ENCODE data around the gene NEDD4L. TPM values are rescaled to one million over a fixed set of nuclear protein-coding genes. Genes with fewer than 3 reads are reported as not detected.

Gene NEDD4L
- total RNA-seq, 1 donor from 2014 or later = 5.1 TPM

DNA sequence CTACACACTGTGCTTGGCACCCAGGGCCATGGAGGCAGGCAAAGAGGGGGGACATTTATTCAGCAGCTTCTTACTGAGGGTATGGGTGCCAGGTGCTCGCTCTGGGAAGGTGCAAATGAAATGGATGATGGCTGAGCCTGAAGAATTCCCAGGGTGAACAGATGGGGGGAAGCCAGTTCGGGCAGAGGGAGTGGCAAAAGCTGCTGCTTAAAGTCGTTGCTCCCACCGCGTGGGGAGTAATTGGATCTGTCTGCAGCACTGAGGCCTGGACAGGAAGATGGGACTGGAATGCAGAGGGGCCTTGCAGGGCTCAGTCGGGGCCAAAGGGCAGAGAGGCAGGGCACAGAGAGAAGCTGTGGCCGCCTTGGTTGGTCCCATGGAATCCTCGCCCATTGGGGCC, 51.2 kb downstream of the NEDD4L start:
- DNase-seq (ENCODE audit: low spot score) = no peak
- H3K9me3 Mint-ChIP-seq = no peaks in the 10 kb centered on the region
- H3K27ac Mint-ChIP-seq = no peak overlapping the region
- no peak overlapping the region for H3K4me3 Mint-ChIP-seq (ENCODE audit: low read depth)
- no peaks in the 10 kb centered on the region for H3K27me3 Mint-ChIP-seq (ENCODE audit: low read depth)
- intact Hi-C loops (cut with micrococcal nuclease) = no loop called here
- no peaks in the 10 kb centered on the region for H3K4me1 Mint-ChIP-seq (ENCODE audit: low read depth)
- H3K36me3 Mint-ChIP-seq (ENCODE audit: low read depth) = no peaks in the 10 kb centered on the region

GRCh38 chr18:58095655-58096054, 51.6 kb downstream of the NEDD4L start:
- no peak overlapping the region for H3K4me3 Mint-ChIP-seq (ENCODE audit: low read depth)
- intact Hi-C loops (cut with micrococcal nuclease) = no loop called here
- H3K27ac Mint-ChIP-seq = no peak overlapping the region
- no peaks in the 10 kb centered on the region for H3K27me3 Mint-ChIP-seq (ENCODE audit: low read depth)
- no peaks in the 10 kb centered on the region for H3K4me1 Mint-ChIP-seq (ENCODE audit: low read depth)
- H3K36me3 Mint-ChIP-seq (ENCODE audit: low read depth) = no peaks in the 10 kb centered on the region
- DNase-seq (ENCODE audit: low spot score) = no peak
- no peaks in the 10 kb centered on the region for H3K9me3 Mint-ChIP-seq

- DNase-seq (ENCODE audit: low spot score) = no peak
- no peak overlapping the region for H3K27ac Mint-ChIP-seq
- intact Hi-C loops (cut with micrococcal nuclease) = no loop called here
- H3K36me3 Mint-ChIP-seq (ENCODE audit: low read depth) = no peaks in the 10 kb centered on the region
- H3K4me3 Mint-ChIP-seq (ENCODE audit: low read depth) = no peak overlapping the region
- H3K9me3 Mint-ChIP-seq = no peaks in the 10 kb centered on the region
- no peaks in the 10 kb centered on the region for H3K27me3 Mint-ChIP-seq (ENCODE audit: low read depth)
- H3K4me1 Mint-ChIP-seq (ENCODE audit: low read depth) = no peaks in the 10 kb centered on the region
These were observed 52.6 kb downstream of the NEDD4L start for GRCh38 chr18:58096658-58097057.

DNA sequence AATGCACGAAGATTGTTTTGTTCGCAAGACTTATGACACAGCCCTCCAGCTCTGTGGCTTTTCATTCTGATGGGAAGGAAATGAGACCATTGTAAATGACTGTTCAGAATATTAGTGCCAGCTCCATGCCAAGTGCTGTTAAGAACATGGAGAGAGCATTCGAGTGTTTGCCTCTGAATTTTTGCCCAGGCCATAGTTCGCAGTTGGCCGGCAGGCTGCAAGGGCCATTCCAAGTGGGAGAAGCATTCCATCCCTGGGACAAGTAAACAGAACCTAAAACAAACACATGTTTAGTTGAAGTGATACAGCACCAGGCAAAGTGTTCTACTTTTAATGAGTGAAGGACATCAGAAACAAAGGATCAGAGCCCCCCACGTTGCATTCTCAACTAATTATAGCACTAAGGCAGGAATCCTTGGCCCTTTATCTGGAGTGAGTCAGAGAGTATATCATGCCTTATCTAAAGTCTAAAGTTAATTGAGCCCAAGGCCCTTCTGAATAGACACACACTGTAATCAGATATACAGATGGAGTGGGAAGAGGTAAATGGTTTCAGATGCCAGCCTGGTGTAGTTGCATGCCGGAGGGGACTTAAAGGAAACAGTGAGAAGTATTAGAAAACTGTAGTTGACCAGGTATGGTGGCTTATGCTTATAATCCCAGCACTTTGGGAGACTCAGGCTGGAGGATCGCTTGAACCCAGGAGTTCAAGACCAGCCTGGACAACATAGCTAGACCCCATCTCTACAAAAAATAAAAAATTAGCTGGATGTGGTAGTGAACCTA, 53.3 kb downstream of the NEDD4L start:
- intact Hi-C loops (cut with micrococcal nuclease) = no loop called here
- Mint-ChIP-seq H3K27ac (no peak overlapping the region), H3K36me3 (ENCODE audit: low read depth) (no peaks in the 10 kb centered on the region), H3K4me3 (ENCODE audit: low read depth) (no peak overlapping the region), H3K27me3 (ENCODE audit: low read depth) (no peaks in the 10 kb centered on the region), H3K9me3 (no peaks in the 10 kb centered on the region), H3K4me1 (ENCODE audit: low read depth) (no peaks in the 10 kb centered on the region)
- DNase-seq (ENCODE audit: low spot score) = no peak

DNA sequence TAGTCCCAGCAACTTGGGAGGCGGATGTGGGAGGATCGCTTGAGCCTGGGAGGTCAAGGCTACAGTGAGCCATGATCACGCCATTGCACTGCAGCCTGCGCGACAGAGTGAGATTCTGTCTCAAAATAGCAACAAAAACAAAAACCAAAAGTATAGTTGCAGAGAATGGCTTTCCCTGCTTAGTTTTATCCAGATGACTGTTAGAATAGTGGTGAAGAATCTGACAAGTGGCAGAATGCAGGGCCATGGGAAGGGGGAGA, 53.8 kb downstream of the NEDD4L start:
- Mint-ChIP-seq H3K4me3 (ENCODE audit: low read depth) (no peak overlapping the region), H3K4me1 (ENCODE audit: low read depth) (no peaks in the 10 kb centered on the region), H3K36me3 (ENCODE audit: low read depth) (no peaks in the 10 kb centered on the region), H3K27ac (no peak overlapping the region), H3K9me3 (no peaks in the 10 kb centered on the region), H3K27me3 (ENCODE audit: low read depth) (no peaks in the 10 kb centered on the region)
- DNase-seq (ENCODE audit: low spot score) = no peak
- intact Hi-C loops (cut with micrococcal nuclease) = no loop called here

DNA sequence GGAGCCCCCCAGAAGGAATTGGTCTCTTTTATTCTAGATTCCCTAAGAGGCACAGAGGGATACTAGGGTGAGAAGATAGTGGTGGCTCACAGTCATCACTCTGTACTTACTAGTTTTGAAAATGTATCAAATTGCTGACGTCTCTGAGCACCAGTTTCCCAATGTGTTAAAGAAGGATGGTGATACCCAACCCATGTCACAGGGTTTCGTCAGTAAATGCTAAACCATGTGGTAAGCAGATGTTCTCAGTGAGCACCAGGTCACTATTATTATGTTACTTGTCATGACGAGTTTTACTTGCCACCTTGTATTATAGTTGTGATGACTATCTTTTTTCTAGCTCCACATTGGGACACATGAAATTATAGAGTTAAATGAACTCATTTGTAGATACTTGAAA, 54.7 kb downstream of the NEDD4L start:
- no peak overlapping the region for H3K27ac Mint-ChIP-seq
- intact Hi-C loops (cut with micrococcal nuclease) = no loop called here
- H3K9me3 Mint-ChIP-seq = no peaks in the 10 kb centered on the region
- no peak overlapping the region for H3K4me3 Mint-ChIP-seq (ENCODE audit: low read depth)
- H3K4me1 Mint-ChIP-seq (ENCODE audit: low read depth) = no peaks in the 10 kb centered on the region
- no peaks in the 10 kb centered on the region for H3K36me3 Mint-ChIP-seq (ENCODE audit: low read depth)
- peaks cover 3% of the 10 kb centered on the region for H3K27me3 Mint-ChIP-seq (ENCODE audit: low read depth)
- DNase-seq (ENCODE audit: low spot score) = no peak

GRCh38 chr18:58100154-58100553, 56.1 kb downstream of the NEDD4L start:
- H3K27me3 Mint-ChIP-seq (ENCODE audit: low read depth) = peaks cover 3% of the 10 kb centered on the region
- no peak overlapping the region for H3K4me3 Mint-ChIP-seq (ENCODE audit: low read depth)
- intact Hi-C loops (cut with micrococcal nuclease) = no loop called here
- H3K36me3 Mint-ChIP-seq (ENCODE audit: low read depth) = no peaks in the 10 kb centered on the region
- H3K4me1 Mint-ChIP-seq (ENCODE audit: low read depth) = no peaks in the 10 kb centered on the region
- H3K9me3 Mint-ChIP-seq = no peaks in the 10 kb centered on the region
- no peak for DNase-seq (ENCODE audit: low spot score)
- no peak overlapping the region for H3K27ac Mint-ChIP-seq

GRCh38 chr18:58101291-58101794, 57.3 kb downstream of the NEDD4L start:
- Mint-ChIP-seq H3K27me3 (ENCODE audit: low read depth) (peaks cover 3% of the 10 kb centered on the region), H3K4me1 (ENCODE audit: low read depth) (no peaks in the 10 kb centered on the region), H3K36me3 (ENCODE audit: low read depth) (no peaks in the 10 kb centered on the region), H3K9me3 (no peaks in the 10 kb centered on the region), H3K4me3 (ENCODE audit: low read depth) (no peak overlapping the region), H3K27ac (no peak overlapping the region)
- intact Hi-C loops (cut with micrococcal nuclease) = no loop called here
- no peak for DNase-seq (ENCODE audit: low spot score)

DNA sequence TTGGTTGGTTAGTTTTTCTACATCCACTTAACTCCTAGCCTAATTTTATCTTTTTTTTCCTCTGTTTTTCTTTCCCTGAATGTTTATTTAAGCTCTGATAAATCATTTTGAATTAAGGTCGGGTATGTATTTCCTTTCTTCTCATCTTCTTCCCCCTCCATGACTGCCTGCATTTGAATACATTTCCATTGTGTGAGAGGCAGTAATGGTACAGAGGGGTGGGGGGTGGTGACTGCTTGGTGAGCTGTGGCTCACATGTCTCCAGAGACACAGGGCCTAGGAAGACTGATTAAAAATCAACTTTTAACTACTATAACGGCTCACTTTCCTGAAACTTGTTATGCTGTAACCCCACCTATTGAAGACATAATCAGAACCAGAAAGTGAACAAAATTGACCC, 58.0 kb downstream of the NEDD4L start:
- Mint-ChIP-seq H3K4me1 (ENCODE audit: low read depth) (no peaks in the 10 kb centered on the region), H3K9me3 (no peaks in the 10 kb centered on the region), H3K27me3 (ENCODE audit: low read depth) (peaks cover 4% of the 10 kb centered on the region), H3K4me3 (ENCODE audit: low read depth) (no peak overlapping the region), H3K36me3 (ENCODE audit: low read depth) (no peaks in the 10 kb centered on the region), H3K27ac (no peak overlapping the region)
- intact Hi-C loops (cut with micrococcal nuclease) = no loop called here
- DNase-seq (ENCODE audit: low spot score) = no peak

GRCh38 chr18:58102875-58103274, 58.8 kb downstream of the NEDD4L start:
- DNase-seq (ENCODE audit: low spot score) = no peak
- no peaks in the 10 kb centered on the region for H3K36me3 Mint-ChIP-seq (ENCODE audit: low read depth)
- peaks cover 6% of the 10 kb centered on the region for H3K27me3 Mint-ChIP-seq (ENCODE audit: low read depth)
- intact Hi-C loops (cut with micrococcal nuclease) = no loop called here
- no peak overlapping the region for H3K27ac Mint-ChIP-seq
- no peaks in the 10 kb centered on the region for H3K4me1 Mint-ChIP-seq (ENCODE audit: low read depth)
- no peak overlapping the region for H3K4me3 Mint-ChIP-seq (ENCODE audit: low read depth)
- H3K9me3 Mint-ChIP-seq = no peaks in the 10 kb centered on the region

DNA sequence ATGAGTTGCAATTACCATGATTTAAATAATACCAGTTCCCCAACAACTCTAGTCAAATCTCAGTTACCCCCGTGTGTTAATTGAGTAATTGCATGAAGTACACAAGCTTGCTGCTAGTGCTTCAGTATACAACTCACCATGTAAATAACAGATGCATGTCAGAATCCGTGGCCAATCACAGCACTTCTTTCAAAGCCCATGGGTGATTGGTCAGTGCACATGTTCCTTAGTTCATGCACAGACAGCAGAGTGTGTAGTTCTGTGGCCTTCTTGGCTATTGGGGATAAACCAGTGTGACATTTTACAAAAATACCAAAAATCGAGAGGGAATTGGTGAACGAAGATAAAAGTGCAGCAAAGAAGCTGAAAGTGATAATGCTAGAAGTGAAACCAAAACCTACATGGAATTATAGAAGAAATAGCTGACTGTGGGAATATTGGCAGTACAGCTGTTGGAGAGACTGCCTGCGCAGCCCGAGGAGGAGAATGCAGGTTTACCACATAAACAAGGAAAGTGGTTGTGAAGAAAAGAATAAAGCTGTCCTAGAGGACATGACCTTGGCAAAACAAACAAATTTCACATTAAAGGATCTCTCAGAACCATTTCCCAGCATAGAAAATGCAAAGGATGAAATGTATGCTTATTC, 59.4 kb downstream of the NEDD4L start:
- DNase-seq (ENCODE audit: low spot score) = no peak
- Mint-ChIP-seq H3K36me3 (ENCODE audit: low read depth) (no peaks in the 10 kb centered on the region), H3K4me1 (ENCODE audit: low read depth) (no peaks in the 10 kb centered on the region), H3K4me3 (ENCODE audit: low read depth) (no peak overlapping the region), H3K27me3 (ENCODE audit: low read depth) (peaks cover 6% of the 10 kb centered on the region), H3K9me3 (no peaks in the 10 kb centered on the region), H3K27ac (no peak overlapping the region)
- intact Hi-C loops (cut with micrococcal nuclease) = no loop called here

DNA sequence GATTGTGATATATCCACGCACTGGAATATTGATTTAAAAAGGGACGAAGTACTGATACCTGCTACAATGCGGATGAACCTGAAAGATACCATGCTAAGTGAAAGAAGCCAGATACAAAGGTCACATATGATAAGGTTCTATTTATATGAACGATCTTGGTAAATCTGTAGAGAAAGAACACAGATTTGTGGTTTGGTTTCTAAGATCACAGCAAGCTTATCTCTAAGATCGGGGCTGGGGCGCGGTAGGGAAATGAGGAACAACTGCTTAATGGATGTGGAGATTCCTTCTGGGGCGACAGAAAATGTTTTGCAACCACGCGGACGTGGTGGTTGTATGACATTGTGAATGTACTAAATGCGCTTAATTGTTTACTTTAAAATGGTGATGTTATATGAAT, 60.1 kb downstream of the NEDD4L start:
- H3K27me3 Mint-ChIP-seq (ENCODE audit: low read depth) = peaks cover 6% of the 10 kb centered on the region
- DNase-seq (ENCODE audit: low spot score) = no peak
- no peaks in the 10 kb centered on the region for H3K9me3 Mint-ChIP-seq
- intact Hi-C loops (cut with micrococcal nuclease) = no loop called here
- H3K27ac Mint-ChIP-seq = no peak overlapping the region
- no peaks in the 10 kb centered on the region for H3K36me3 Mint-ChIP-seq (ENCODE audit: low read depth)
- no peaks in the 10 kb centered on the region for H3K4me1 Mint-ChIP-seq (ENCODE audit: low read depth)
- no peak overlapping the region for H3K4me3 Mint-ChIP-seq (ENCODE audit: low read depth)

- DNase-seq (ENCODE audit: low spot score) = no peak
- Mint-ChIP-seq H3K36me3 (ENCODE audit: low read depth) (no peaks in the 10 kb centered on the region), H3K4me3 (ENCODE audit: low read depth) (no peak overlapping the region)
These were observed 61.3 kb downstream of the NEDD4L start for GRCh38 chr18:58105206-58105887.

More at GRCh38 chr18:58105206-58105887, 61.3 kb downstream of the NEDD4L start:
- H3K27ac Mint-ChIP-seq = no peak overlapping the region
- no peaks in the 10 kb centered on the region for H3K9me3 Mint-ChIP-seq
- intact Hi-C loops (cut with micrococcal nuclease) = no loop called here
- H3K27me3 Mint-ChIP-seq (ENCODE audit: low read depth) = peaks cover 10% of the 10 kb centered on the region
- no peaks in the 10 kb centered on the region for H3K4me1 Mint-ChIP-seq (ENCODE audit: low read depth)

Measured in activated T-helper 2 cell treated with anti-CD3 and anti-CD28 coated beads, Interferon-gamma antibody, Interleukin-2, Interleukin-4, amounts not matched to agents 10 μg/mL and 5 μg/mL and 100 μg/mL, durations not matched to agents 14 hours and 24 hours and 36 hours (primary cell).